Activated CD8-positive, alpha-beta T cell treated with anti-CD3 and anti-CD28 coated beads for 36 hours (primary cell): ENCODE measurements around the gene YBX2. TPM values are rescaled to one million over a fixed set of nuclear protein-coding genes. Genes with fewer than 3 reads are reported as not detected.

ENCODE experiments used
- ATAC-seq: fragments of 200-7000 bp; cut with Tn5 transposase; one replicate; pipeline ENCODE4 v1.10.0; 2021; ENCODE audit warnings: mild to moderate bottlenecking, moderate library complexity
- CTCF ChIA-PET: fragments of 350-600 bp; sonication (Branson Sonifier 250); formaldehyde crosslinking; loops from one replicate; lab custom pipeline; 2021; ENCODE audit warnings: antibody characterized with exemption; lab: Charles Lee
- POLR2A ChIA-PET: fragments of 350-600 bp; sonication (Branson Sonifier 250); formaldehyde crosslinking; loops from one replicate; lab custom pipeline; 2021; ENCODE audit warnings: antibody characterized with exemption; lab: Charles Lee
- DNase-seq: peaks from one replicate; pipeline ENCODE4 v3.0.0-alpha.2; 2020
- H3K27ac Mint-ChIP-seq: one replicate; pipeline ENCODE4 v1.8.0; 2021; ENCODE audit warnings: mild to moderate bottlenecking, mixed read lengths
- H3K27me3 Mint-ChIP-seq: one replicate; pipeline ENCODE4 v1.8.0; 2021; ENCODE audit warnings: mixed read lengths
- H3K36me3 Mint-ChIP-seq: one replicate; pipeline ENCODE4 v1.8.0; 2021; ENCODE audit warnings: low read depth, mixed read lengths
- H3K4me1 Mint-ChIP-seq: one replicate; pipeline ENCODE4 v1.8.0; 2021; ENCODE audit warnings: low read depth, mixed read lengths
- H3K4me3 Mint-ChIP-seq: one replicate; pipeline ENCODE4 v1.8.0; 2021; ENCODE audit warnings: mild to moderate bottlenecking, moderate library complexity, mixed read lengths
- H3K9me3 Mint-ChIP-seq: one replicate; pipeline ENCODE4 v1.8.0; 2021; ENCODE audit warnings: mixed read lengths
- CTCF ChIP-seq: fragments of 200-600 bp; IDR thresholded peaks from one replicate; pipeline ENCODE4 v1.8.0; 2022; ENCODE audit warnings: antibody characterized with exemption, mild to moderate bottlenecking
- intact Hi-C: fragments of 100-400 bp; cut with micrococcal nuclease; formaldehyde crosslinking; loops from one replicate; pipeline ENCODE4 v1.10.0; 2022
- total RNA-seq, 2 experiments: library from RNA; stranded (reverse); gene quantifications; one replicate each; pipeline ENCODE4 v1.2.3, GENCODE V29; 2021

Gene YBX2
- total RNA-seq, 2 experiments from 2014 or later = 0.56 to 0.83 TPM

- ChIA-PET POLR2A (interaction anchor here (1.0 to 10.5 kb wide), 3 partner anchors 11 to 18 kb away, joined by 5 to 150 read pairs (median 10); partner anchors contain the start of gene GPS2), CTCF (interaction anchor here (0.6 to 6.5 kb wide), 13 partner anchors 9 to 291 kb away, joined by 3 to 60 read pairs (median 4); partner anchors contain the start of genes ACAP1, FXR2, GPS2 and TMEM95)
- H3K9me3 Mint-ChIP-seq = no peaks in the 10 kb centered on the region
- peak; percentile 27 for TF ChIP-seq CTCF
- H3K27ac Mint-ChIP-seq = no peak overlapping the region
- no peak overlapping the region for H3K4me3 Mint-ChIP-seq
- no peak for DNase-seq
- H3K4me1 Mint-ChIP-seq = peaks cover 29% of the 10 kb centered on the region
- no peak for ATAC-seq
- peaks cover 26% of the 10 kb centered on the region for H3K36me3 Mint-ChIP-seq
- intact Hi-C loops = no loop called here
- no peaks in the 10 kb centered on the region for H3K27me3 Mint-ChIP-seq
Measured at GRCh38 chr17:7324438-7324779, 30.0 kb upstream of the YBX2 start.

GRCh38 chr17:7323731-7324437 is 29.4 kb upstream of the YBX2 start:
- intact Hi-C loops = no loop called here
- POLR2A ChIA-PET = interaction anchor here (2.9 to 10.5 kb wide), 2 partner anchors 12 to 19 kb away, joined by 10 to 150 read pairs; partner anchors contain the start of gene GPS2
- H3K9me3 Mint-ChIP-seq = no peaks in the 10 kb centered on the region
- CTCF ChIA-PET = interaction anchor here (0.7 to 6.5 kb wide), 6 partner anchors 13 to 32 kb away, joined by 3 to 60 read pairs (median 10); partner anchors contain the start of genes ACAP1 and TMEM95
- no peaks in the 10 kb centered on the region for H3K27me3 Mint-ChIP-seq
- H3K27ac Mint-ChIP-seq = no peak overlapping the region
- peak; percentile 86 for TF ChIP-seq CTCF
- peaks cover 26% of the 10 kb centered on the region for H3K36me3 Mint-ChIP-seq
- DNase-seq (peak; percentile 78), ATAC-seq (peak; percentile 62)
- no peak overlapping the region for H3K4me3 Mint-ChIP-seq
- H3K4me1 Mint-ChIP-seq = peaks cover 29% of the 10 kb centered on the region

GRCh38 chr17:7322520-7323194 is 28.2 kb upstream of the YBX2 start:
- Mint-ChIP-seq H3K4me1 (peaks cover 19% of the 10 kb centered on the region), H3K36me3 (peaks cover 25% of the 10 kb centered on the region), H3K27me3 (no peaks in the 10 kb centered on the region), H3K4me3 (no peak overlapping the region), H3K27ac (no peak overlapping the region), H3K9me3 (no peaks in the 10 kb centered on the region)
- ChIA-PET POLR2A (interaction anchor here (1.0 to 10.5 kb wide), 2 partner anchors 11 to 16 kb away, joined by 3 to 150 read pairs; partner anchors contain the start of gene GPS2), CTCF (interaction anchor here (0.5 to 6.5 kb wide), 8 partner anchors 12 to 262 kb away, joined by 3 to 60 read pairs (median 6); partner anchors contain the start of gene ACAP1)
- DNase-seq = no peak
- no peak for ATAC-seq
- no peak for TF ChIP-seq CTCF
- intact Hi-C loops = no loop called here

- TF ChIP-seq CTCF = no peak
- Mint-ChIP-seq H3K4me1 (peaks cover 9% of the 10 kb centered on the region), H3K9me3 (no peaks in the 10 kb centered on the region), H3K27me3 (no peaks in the 10 kb centered on the region), H3K27ac (no peak overlapping the region), H3K4me3 (no peak overlapping the region), H3K36me3 (peaks cover 29% of the 10 kb centered on the region)
- DNase-seq (no peak), ATAC-seq (no peak)
- CTCF ChIA-PET = interaction anchor here (1.6 to 6.5 kb wide), 4 partner anchors 15 to 239 kb away, joined by 5 to 60 read pairs (median 7); partner anchors contain the start of gene ACAP1
- POLR2A ChIA-PET = interaction anchor here (10.5 kb wide), 1 partner anchor 9 kb away, joined by 150 read pairs; the partner anchor contains the start of gene GPS2
- intact Hi-C loops = no loop called here
Measured at GRCh38 chr17:7321466-7321865, 27.0 kb upstream of the YBX2 start.
